Parathyroid adenoma (tissue), 2 donors: ENCODE measurements around the gene SOCS6.

Experiments used
- H2AFZ ChIP-seq: fragments of 300-600 bp; sonication (generic); one replicate; pipeline ENCODE4 v1.7.0; 2017; ENCODE audit warnings: antibody characterized with exemption, mild to moderate bottlenecking
- H3K27ac ChIP-seq: fragments of 300-600 bp; sonication (generic); one replicate; pipeline ENCODE4 v1.7.0; 2017
- H3K27me3 ChIP-seq: fragments of 300-600 bp; sonication (generic); one replicate; pipeline ENCODE4 v1.7.0; 2017; ENCODE audit warnings: low read length; ENCODE audit not compliant: control insufficient read depth, insufficient read depth
- H3K36me3 ChIP-seq: fragments of 300-600 bp; sonication (generic); one replicate; pipeline ENCODE4 v1.7.0; 2017; ENCODE audit warnings: low read length; ENCODE audit not compliant: control insufficient read depth, insufficient read depth
- H3K4me1 ChIP-seq: fragments of 300-600 bp; sonication (generic); one replicate; pipeline ENCODE4 v1.7.0; 2017; ENCODE audit warnings: control low read depth
- H3K4me2 ChIP-seq: fragments of 300-600 bp; sonication (generic); one replicate; pipeline ENCODE4 v1.7.0; 2017; ENCODE audit warnings: low read length
- H3K4me3 ChIP-seq: fragments of 300-600 bp; sonication (generic); one replicate; pipeline ENCODE4 v1.7.0; 2017; ENCODE audit warnings: low read depth, low read length
- H3K79me2 ChIP-seq: fragments of 300-600 bp; sonication (generic); one replicate; pipeline ENCODE4 v1.7.0; 2017; ENCODE audit warnings: control low read depth
- H3K9ac ChIP-seq: fragments of 300-600 bp; sonication (generic); one replicate; pipeline ENCODE4 v1.7.0; 2017; ENCODE audit warnings: mild to moderate bottlenecking
- H3K9me3 ChIP-seq: fragments of 300-600 bp; sonication (generic); one replicate; pipeline ENCODE4 v1.7.0; 2017; ENCODE audit warnings: low read length; ENCODE audit not compliant: control insufficient read depth
- TF ChIP-seq, protein P1 (sequence below): fragments of 300-600 bp; sonication (generic); IDR thresholded peaks from one replicate; pipeline ENCODE4 v1.7.0; 2017; ENCODE audit warnings: antibody characterized with exemption, mild to moderate bottlenecking
- donor health status: primary hyperparathyroidism.

The SOCS6 gene

DNA sequence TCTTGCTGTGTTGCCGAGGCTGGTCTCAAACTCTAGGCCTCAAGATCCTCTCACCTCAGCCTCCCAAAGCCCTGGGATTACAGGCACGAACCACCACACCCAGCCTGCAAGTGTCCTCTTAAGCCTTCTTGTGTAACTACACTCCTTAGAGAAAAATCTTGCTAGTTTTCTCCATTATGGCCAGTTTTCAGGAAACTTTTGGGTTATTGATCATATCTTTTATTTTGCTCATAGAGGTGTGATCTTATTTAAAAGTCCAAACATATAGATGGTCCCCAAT is 2.4 kb downstream of the SOCS6 start:
- no peak overlapping the region for H3K9ac ChIP-seq
- H3K4me2 ChIP-seq = no peak overlapping the region

DNA sequence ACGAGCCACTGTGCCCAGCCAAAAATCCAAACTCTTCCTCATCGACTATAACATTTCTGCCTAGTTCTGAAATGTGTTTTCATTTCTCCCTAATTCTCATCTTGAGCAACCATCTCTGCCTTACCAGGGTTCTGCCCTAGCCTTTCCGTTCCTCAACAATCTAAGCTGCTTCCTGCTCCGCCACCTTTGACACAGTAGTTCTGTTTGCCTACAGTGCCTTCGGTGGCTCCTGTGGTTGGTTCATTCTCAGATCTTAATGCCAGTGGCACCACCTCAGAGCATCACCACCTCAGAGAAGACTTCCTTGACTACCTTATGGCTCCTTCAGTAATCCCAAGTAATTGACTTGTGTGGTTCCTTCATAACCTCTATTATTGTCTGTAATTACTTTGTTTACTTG is 3.8 kb downstream of the SOCS6 start:
- Histone ChIP-seq H3K27ac (no peak overlapping the region), H3K4me1 (peaks cover 24% of the 10 kb centered on the region)
- TF ChIP-seq, protein P1, sequence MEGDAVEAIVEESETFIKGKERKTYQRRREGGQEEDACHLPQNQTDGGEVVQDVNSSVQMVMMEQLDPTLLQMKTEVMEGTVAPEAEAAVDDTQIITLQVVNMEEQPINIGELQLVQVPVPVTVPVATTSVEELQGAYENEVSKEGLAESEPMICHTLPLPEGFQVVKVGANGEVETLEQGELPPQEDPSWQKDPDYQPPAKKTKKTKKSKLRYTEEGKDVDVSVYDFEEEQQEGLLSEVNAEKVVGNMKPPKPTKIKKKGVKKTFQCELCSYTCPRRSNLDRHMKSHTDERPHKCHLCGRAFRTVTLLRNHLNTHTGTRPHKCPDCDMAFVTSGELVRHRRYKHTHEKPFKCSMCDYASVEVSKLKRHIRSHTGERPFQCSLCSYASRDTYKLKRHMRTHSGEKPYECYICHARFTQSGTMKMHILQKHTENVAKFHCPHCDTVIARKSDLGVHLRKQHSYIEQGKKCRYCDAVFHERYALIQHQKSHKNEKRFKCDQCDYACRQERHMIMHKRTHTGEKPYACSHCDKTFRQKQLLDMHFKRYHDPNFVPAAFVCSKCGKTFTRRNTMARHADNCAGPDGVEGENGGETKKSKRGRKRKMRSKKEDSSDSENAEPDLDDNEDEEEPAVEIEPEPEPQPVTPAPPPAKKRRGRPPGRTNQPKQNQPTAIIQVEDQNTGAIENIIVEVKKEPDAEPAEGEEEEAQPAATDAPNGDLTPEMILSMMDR = no peak

More for the DNA sequence above, 2.4 kb downstream of the SOCS6 start:
- no peaks in the 10 kb centered on the region for H3K36me3 ChIP-seq
- H3K4me1 ChIP-seq = peaks cover 24% of the 10 kb centered on the region
- TF ChIP-seq, protein P1 = no peak
- no peak overlapping the region for H2AFZ ChIP-seq
- H3K79me2 ChIP-seq = peaks cover 53% of the 10 kb centered on the region
- no peak overlapping the region for H3K27ac ChIP-seq
- H3K9me3 ChIP-seq = no peaks in the 10 kb centered on the region
- H3K27me3 ChIP-seq = no peaks in the 10 kb centered on the region
- no peak overlapping the region for H3K4me3 ChIP-seq

DNA sequence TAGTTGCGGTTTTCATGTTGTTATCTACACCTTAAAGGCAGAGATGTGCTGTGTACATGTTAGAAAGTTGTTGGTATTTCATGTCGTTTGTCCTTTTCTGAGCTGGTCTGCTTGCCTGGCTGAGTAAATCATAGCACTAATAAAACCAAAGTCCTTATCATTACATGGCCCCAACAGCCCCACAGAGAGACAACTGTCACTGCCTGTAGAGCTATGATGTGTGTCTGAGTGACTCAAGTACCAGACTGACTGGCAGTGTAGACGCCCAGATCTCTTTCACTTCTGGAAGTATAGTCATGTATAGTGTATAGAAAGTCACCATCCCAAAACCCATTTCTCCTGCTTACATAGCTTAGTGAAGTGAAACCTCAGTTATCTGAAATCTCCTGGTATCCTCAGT is 4.3 kb downstream of the SOCS6 start:
- no peak overlapping the region for H3K4me2 ChIP-seq
- no peak overlapping the region for H2AFZ ChIP-seq
- no peaks in the 10 kb centered on the region for H3K27me3 ChIP-seq
- no peak overlapping the region for H3K9ac ChIP-seq
- no peak overlapping the region for H3K4me3 ChIP-seq
- H3K4me1 ChIP-seq = peaks cover 24% of the 10 kb centered on the region
- peaks cover 60% of the 10 kb centered on the region for H3K79me2 ChIP-seq
- H3K36me3 ChIP-seq = no peaks in the 10 kb centered on the region
- H3K27ac ChIP-seq = no peak overlapping the region
- TF ChIP-seq, protein P1 = no peak
- H3K9me3 ChIP-seq = no peaks in the 10 kb centered on the region

More for the DNA sequence above, 3.8 kb downstream of the SOCS6 start:
- Histone ChIP-seq H3K9me3 (no peaks in the 10 kb centered on the region), H3K27me3 (no peaks in the 10 kb centered on the region), H3K4me3 (no peak overlapping the region), H3K9ac (no peak overlapping the region), H2AFZ (no peak overlapping the region), H3K36me3 (no peaks in the 10 kb centered on the region), H3K4me2 (no peak overlapping the region), H3K79me2 (peaks cover 60% of the 10 kb centered on the region)

DNA sequence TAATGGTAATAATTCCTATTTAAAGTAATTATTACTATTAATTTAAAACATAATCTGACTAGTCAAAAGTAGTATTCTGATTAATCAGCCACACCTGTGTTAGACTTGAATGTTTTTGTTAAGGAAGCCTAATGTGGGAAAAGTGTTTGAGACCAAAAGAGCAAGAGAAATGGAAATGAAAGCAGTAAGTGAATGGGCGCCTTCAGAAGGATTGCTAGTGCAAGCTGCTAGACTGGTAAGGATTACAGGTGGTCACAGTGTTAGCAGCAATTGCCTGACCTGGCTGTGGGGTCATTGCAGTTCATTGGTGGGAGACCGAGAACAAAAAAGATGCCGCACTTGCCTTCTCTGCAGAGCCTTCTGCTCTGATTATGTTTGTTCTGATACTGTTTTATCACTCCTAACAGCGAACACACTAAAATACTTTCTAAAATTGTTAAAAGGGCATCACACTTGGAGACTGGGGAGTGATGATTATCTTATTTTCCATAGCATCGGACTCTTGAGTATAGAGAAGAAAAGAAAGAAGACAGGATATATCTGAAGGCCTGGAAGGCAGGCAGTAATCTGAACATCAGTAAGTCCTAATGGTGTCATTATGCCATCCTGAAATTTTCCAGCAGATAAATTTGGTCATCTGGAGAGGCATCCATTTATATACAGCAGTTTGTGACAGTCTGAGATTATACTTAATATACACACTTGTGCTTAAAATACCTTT is 5.8 kb downstream of the SOCS6 start:
- H3K79me2 ChIP-seq = peaks cover 72% of the 10 kb centered on the region
- H3K27me3 ChIP-seq = no peaks in the 10 kb centered on the region
- H3K9me3 ChIP-seq = no peaks in the 10 kb centered on the region
- no peak overlapping the region for H3K4me3 ChIP-seq
- no peak overlapping the region for H3K27ac ChIP-seq
- TF ChIP-seq, protein P1 = no peak
- H2AFZ ChIP-seq = no peak overlapping the region
- no peaks in the 10 kb centered on the region for H3K36me3 ChIP-seq
- no peak overlapping the region for H3K9ac ChIP-seq
- no peak overlapping the region for H3K4me2 ChIP-seq
- H3K4me1 ChIP-seq = peaks cover 24% of the 10 kb centered on the region
